ENCODE results near the gene PIM1. TPM values are rescaled to one million over a fixed set of nuclear protein-coding genes. Genes with fewer than 3 reads are reported as not detected.

Gene PIM1
- total RNA-seq, 1 experiment from 2014 or later: 47.5 TPM

DNA sequence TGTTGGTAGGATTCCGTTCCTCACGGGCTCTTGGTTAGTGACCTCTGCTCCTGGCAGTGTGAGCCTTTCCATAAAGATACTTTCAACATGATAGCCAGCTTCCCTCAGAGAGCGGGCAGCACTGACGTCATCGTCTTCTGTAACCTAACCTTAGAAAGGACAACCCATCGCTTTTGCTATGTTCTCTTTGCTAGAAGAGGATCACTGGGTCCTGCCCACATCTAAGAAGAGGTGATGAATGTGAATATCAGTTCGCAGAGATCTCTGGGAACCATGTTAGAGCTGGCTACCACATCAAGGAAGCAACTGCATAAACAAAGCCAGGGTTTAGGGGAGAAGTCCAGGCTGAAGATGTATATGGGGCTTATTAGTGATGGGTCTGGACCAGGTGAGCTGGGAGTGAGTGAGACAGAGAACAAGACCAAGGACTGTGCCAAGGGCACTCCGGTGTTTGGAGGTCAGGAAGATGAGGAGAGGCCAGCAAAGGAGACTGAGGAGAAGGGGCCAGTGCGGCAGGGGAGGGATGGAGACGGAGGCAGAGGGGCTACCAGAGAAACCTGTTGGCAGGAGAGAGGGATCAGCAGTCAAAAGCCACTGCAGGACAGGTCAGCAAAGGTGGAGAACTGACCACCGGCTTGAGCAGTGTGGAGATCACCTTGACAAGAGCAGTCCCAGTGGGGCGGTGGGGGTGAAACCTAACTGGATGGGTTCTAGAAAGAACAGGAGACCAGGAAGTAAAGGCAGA, 39.7 kb downstream of the PIM1 start:
- no peak overlapping the region for H2BK20ac ChIP-seq (ENCODE audit: low read depth, low read length, poor library complexity, severe bottlenecking)
- H4K8ac ChIP-seq (replicated peaks; ENCODE audit: insufficient read length, low read depth, low read length): no peak overlapping the region
- H3K23me2 ChIP-seq (ENCODE audit: insufficient read length, low read depth, low read length, poor library complexity, severe bottlenecking): no peaks in the 10 kb centered on the region
- Mint-ChIP-seq H3K4me1 (peaks cover 2 to 5% of the 10 kb centered on the region in 2 experiments), H3K4me3 (no peak overlapping the region), H3K9me3 (peaks cover 0 to 2% of the 10 kb centered on the region in 2 experiments; a peak in 1 of 5 replicates), H3K36me3 (ENCODE audit: insufficient read depth in 1 of 3, low read depth in 3 of 3) (no peaks in the 10 kb centered on the region), H3K27me3 (ENCODE audit: low read depth) (no peaks in the 10 kb centered on the region), H3K27ac (no peak overlapping the region)
- no CpG with 5 or more reads among the region's 12 CpGs for WGBS (ENCODE audit: extremely low coverage, insufficient read length, low lambda C conversion rate)
- no peak overlapping the region for H2BK5ac ChIP-seq (ENCODE audit: insufficient read length, low read length)
- H3K27me3 ChIP-seq (ENCODE audit: insufficient read depth, low read length): no peaks in the 10 kb centered on the region
- H3K79me2 ChIP-seq (ENCODE audit: insufficient read depth, low read length): no peaks in the 10 kb centered on the region
- no peaks in the 10 kb centered on the region; the same call in 1 of the 2 replicates for H3K4me1 ChIP-seq (ENCODE audit: insufficient read depth, low read length)
- H3K23ac ChIP-seq (ENCODE audit: insufficient read length, low read depth, low read length): no peak overlapping the region
- no peaks in the 10 kb centered on the region for H3K79me1 ChIP-seq (ENCODE audit: insufficient read depth, low read depth, low read length, poor library complexity, severe bottlenecking)
- no peak overlapping the region for H3K9ac ChIP-seq (ENCODE audit: extremely low read depth, insufficient read length, low read length)
- no peak overlapping the region for H3K4ac ChIP-seq (ENCODE audit: low read depth, low read length)
- no peak overlapping the region for H2BK15ac ChIP-seq (ENCODE audit: low read depth, low read length)
- H3K27ac ChIP-seq (ENCODE audit: insufficient read length, low read depth, low read length): no peak overlapping the region
- H4K5ac ChIP-seq (ENCODE audit: insufficient read length, low read depth, low read length): no peak overlapping the region
- no peak overlapping the region for H4K91ac ChIP-seq (ENCODE audit: insufficient read length, low read depth, low read length)
- TF ChIP-seq, protein P1, sequence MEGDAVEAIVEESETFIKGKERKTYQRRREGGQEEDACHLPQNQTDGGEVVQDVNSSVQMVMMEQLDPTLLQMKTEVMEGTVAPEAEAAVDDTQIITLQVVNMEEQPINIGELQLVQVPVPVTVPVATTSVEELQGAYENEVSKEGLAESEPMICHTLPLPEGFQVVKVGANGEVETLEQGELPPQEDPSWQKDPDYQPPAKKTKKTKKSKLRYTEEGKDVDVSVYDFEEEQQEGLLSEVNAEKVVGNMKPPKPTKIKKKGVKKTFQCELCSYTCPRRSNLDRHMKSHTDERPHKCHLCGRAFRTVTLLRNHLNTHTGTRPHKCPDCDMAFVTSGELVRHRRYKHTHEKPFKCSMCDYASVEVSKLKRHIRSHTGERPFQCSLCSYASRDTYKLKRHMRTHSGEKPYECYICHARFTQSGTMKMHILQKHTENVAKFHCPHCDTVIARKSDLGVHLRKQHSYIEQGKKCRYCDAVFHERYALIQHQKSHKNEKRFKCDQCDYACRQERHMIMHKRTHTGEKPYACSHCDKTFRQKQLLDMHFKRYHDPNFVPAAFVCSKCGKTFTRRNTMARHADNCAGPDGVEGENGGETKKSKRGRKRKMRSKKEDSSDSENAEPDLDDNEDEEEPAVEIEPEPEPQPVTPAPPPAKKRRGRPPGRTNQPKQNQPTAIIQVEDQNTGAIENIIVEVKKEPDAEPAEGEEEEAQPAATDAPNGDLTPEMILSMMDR (conservative IDR thresholded peaks at IDR 0.05): no peak
- DNase-seq: no peak
- H3K9me3 ChIP-seq (ENCODE audit: control insufficient read depth, low read depth, low read length): no peaks in the 10 kb centered on the region
- no peak overlapping the region for H2BK120ac ChIP-seq (ENCODE audit: low read depth, low read length, poor library complexity, severe bottlenecking)
- no peak overlapping the region for H2BK12ac ChIP-seq (ENCODE audit: insufficient read length, low read depth, low read length)
- H3T11ph ChIP-seq (ENCODE audit: low read length): no peak overlapping the region
- no peak overlapping the region for H2AFZ ChIP-seq (ENCODE audit: low read length)
- no peak overlapping the region for H3K56ac ChIP-seq (ENCODE audit: insufficient read length, low read depth, low read length)
- H4K20me1 ChIP-seq (ENCODE audit: control insufficient read depth, insufficient read depth, insufficient read length): no peaks in the 10 kb centered on the region
- H2AK5ac ChIP-seq (ENCODE audit: insufficient read length, low read length): no peak overlapping the region
- H3K18ac ChIP-seq (ENCODE audit: insufficient read length, low read depth, low read length): no peak overlapping the region
- H3K14ac ChIP-seq (ENCODE audit: insufficient read depth, low read length): no peak overlapping the region
- H3K4me2 ChIP-seq (ENCODE audit: insufficient read depth, insufficient read length, low read length): no peak overlapping the region
